Mucosa of descending colon (tissue), 3 donors: ENCODE data around the gene C6orf62. TPM values are rescaled to one million over a fixed set of nuclear protein-coding genes. Genes with fewer than 3 reads are reported as not detected.
"Not testable (repeated sequence)": the region's sequence is repeated elsewhere in the genome, so short reads cannot be mapped to it uniquely, and the experiment has no call there.

Source experiments
- ATAC-seq: fragments of 200-7000 bp; cut with Tn5 transposase; one replicate; pipeline ENCODE4 v1.9.1; 2020; ENCODE audit warnings: mild to moderate bottlenecking, moderate library complexity
- DNase-seq, 3 donors: peaks; one replicate each; pipeline ENCODE4 v3.0.0-alpha.2; 2020
- H3K36me3 ChIP-seq: fragments of 200-600 bp; one replicate; pipeline ENCODE4 v1.8.0; 2021; ENCODE audit warnings: low read depth, mild to moderate bottlenecking
- H3K4me1 ChIP-seq: fragments of 200-600 bp; one replicate; pipeline ENCODE4 v1.8.0; 2021; ENCODE audit warnings: low read depth, mild to moderate bottlenecking
- H3K4me3 ChIP-seq: fragments of 200-600 bp; one replicate; pipeline ENCODE4 v1.8.0; 2021; ENCODE audit warnings: mild to moderate bottlenecking
- H3K9me3 ChIP-seq: fragments of 200-600 bp; one replicate; pipeline ENCODE4 v1.8.0; 2021; ENCODE audit warnings: mild to moderate bottlenecking
- intact Hi-C, 2 donors: fragments of 100-400 bp; cut with DNase I in 1 of 2; cut with micrococcal nuclease in 1 of 2; formaldehyde crosslinking; loops; one replicate each; pipeline versions ENCODE4 v1.11.0 to v1.11.1; 2022; cut with DNase I, micrococcal nuclease
- total RNA-seq, 3 donors: library from RNA; stranded (reverse); fragmentation: NEBNext Ultra II Directional in 2 of 3; extraction: Animal tissue kit (Norgen Biotek cat#: 25700) in 2 of 3; gene quantifications; one replicate each; pipeline versions ENCODE4 v1.2.1 to v1.2.4, GENCODE V29; 2021 to 2023
- TF ChIP-seq, protein P1 (sequence below): fragments of 200-600 bp; IDR thresholded peaks from one replicate; pipeline ENCODE4 v1.8.0; 2022; ENCODE audit warnings: antibody characterized with exemption, mild to moderate bottlenecking
- donor health status: DM: no; HTN: no; CAD: no; lungs with moderate emphysema.
- donor health status: DM: no; HTN: no; CAD: no.
- donor health status: DM: no; HTN: yes; CAD: no.

The C6orf62 gene
- total RNA-seq, 3 donors from 2014 or later, result 70.3 to 85.1 (median 85.1) TPM

DNA sequence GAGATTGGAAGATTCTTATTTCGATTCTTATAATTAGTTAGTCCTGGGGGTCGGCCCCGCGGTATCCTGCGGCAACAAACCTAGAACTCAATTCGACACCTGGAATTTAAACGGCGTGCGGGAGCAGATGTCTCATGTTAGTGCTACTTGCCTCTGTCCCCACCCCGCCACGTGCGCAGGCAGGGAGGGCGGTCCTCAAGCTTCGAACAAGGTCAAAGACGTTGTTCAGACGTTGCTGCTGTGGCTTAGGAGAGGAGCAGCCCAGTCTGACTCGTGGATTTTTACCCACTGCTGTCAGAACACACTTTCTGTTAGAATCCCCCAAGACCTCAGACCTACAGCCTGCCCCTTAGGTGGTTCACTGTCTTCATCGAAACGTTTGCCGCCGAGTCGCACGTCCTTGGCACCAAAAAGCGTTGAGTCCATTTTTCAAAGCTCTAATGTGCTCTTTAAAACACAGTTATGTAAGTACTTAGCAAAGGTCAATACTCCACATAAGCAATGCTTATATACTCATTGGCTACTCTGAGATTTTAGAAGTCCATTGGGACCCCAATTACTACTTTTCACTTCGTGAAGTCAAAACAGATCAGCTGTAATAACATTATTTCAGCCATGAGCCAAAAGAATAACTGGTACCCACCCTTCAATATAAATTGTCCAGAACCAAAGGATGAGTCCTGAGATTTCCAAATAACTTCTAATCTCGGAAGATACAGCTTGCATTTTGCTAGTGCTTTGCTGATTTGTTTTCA is 2.7 kb upstream of the C6orf62 start:
- peaks cover 8% of the 10 kb centered on the region for H3K36me3 ChIP-seq
- intact Hi-C loops, result no loop called here
- ATAC-seq (peak; percentile 65), DNase-seq (peak in 1 of 3 donors; percentile 92)
- no peaks in the 10 kb centered on the region for H3K9me3 ChIP-seq
- H3K4me3 ChIP-seq, result peak overlapping the region; percentile 16
- H3K4me1 ChIP-seq, result peaks cover 13% of the 10 kb centered on the region
- TF ChIP-seq, protein P1, sequence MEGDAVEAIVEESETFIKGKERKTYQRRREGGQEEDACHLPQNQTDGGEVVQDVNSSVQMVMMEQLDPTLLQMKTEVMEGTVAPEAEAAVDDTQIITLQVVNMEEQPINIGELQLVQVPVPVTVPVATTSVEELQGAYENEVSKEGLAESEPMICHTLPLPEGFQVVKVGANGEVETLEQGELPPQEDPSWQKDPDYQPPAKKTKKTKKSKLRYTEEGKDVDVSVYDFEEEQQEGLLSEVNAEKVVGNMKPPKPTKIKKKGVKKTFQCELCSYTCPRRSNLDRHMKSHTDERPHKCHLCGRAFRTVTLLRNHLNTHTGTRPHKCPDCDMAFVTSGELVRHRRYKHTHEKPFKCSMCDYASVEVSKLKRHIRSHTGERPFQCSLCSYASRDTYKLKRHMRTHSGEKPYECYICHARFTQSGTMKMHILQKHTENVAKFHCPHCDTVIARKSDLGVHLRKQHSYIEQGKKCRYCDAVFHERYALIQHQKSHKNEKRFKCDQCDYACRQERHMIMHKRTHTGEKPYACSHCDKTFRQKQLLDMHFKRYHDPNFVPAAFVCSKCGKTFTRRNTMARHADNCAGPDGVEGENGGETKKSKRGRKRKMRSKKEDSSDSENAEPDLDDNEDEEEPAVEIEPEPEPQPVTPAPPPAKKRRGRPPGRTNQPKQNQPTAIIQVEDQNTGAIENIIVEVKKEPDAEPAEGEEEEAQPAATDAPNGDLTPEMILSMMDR, result no peak

DNA sequence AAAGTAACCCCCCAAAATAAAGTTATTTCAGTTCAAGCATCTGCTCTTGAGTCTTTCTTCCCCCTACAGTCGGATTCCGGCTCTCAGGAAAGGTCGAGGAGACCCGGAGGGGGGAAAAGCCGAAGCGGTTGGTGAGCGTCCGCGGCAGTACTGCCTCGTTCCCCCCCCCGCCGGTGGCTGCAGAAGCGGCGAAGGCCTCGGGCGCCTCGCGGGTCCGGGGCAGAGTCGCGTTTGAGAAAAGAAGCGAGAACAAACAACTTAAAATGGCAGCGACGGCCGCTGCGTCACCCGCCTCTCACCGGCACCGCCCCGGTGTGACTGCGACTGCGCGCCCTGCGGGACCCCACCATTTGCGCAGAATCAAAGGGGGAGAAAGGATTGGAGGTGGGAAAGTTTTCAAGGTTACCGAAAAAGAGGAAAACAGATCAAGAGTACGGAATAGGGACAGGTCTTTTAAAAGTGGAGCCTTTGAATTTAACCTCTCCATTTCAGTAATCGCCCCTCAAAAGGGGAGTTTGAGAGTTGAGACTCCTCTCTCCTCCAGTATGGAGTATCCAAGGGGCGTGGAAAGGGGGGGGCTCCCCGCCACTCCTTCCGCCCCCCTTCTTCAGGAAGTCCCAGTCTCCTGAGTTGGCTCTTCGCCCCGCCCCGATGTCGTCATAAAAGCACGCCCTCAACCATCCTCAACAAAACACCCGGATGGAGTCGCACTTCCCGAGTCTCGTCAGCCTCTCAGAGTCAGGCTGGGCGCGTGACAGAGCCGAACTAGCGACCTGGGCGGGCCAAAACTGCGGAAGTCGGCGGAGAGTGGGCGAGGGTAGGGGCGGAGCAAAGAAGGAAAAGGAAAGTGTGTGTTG is 1.9 kb upstream of the C6orf62 start:
- H3K36me3 ChIP-seq, result peaks cover 8% of the 10 kb centered on the region
- H3K4me1 ChIP-seq, result peaks cover 18% of the 10 kb centered on the region
- ATAC-seq (peak; percentile 94), DNase-seq (peak; percentile 100)
- intact Hi-C loops, result no loop called here
- no peaks in the 10 kb centered on the region for H3K9me3 ChIP-seq
- TF ChIP-seq, protein P1, result no peak
- H3K4me3 ChIP-seq, result peak overlapping the region; percentile 95

DNA sequence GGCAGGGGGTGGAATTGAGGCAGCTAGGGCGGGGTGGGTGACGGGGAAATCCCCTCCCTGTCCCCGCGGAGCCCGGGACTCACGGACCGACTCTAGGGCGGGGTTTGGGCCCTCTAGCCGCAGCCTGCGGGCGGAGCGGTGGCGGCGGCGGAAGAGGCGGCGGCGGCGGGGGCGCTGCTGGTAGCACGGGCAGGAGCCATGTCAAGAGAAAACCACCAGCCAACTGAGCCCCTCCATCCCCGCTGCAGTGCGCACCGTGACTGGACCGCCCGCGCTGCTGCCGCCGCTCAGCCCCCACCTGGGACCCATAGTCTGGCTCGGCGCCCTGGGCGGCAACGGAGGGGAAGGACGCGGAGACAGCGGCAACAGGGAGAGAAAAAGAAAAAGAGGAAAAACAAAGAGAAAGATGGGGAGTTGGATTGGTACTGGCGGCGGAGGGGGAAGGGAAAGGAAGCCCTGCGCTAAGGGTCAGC is 1.2 kb upstream of the C6orf62 start:
- H3K36me3 ChIP-seq, result peaks cover 14% of the 10 kb centered on the region
- intact Hi-C loops, result no loop called here
- ATAC-seq, result peak; percentile 49
- TF ChIP-seq, protein P1, result no peak
- no peaks in the 10 kb centered on the region for H3K9me3 ChIP-seq
- DNase-seq, result peak; percentile 65 to 87 (median 83)
- peaks cover 23% of the 10 kb centered on the region for H3K4me1 ChIP-seq
- H3K4me3 ChIP-seq, result peak overlapping the region; percentile 95

DNA sequence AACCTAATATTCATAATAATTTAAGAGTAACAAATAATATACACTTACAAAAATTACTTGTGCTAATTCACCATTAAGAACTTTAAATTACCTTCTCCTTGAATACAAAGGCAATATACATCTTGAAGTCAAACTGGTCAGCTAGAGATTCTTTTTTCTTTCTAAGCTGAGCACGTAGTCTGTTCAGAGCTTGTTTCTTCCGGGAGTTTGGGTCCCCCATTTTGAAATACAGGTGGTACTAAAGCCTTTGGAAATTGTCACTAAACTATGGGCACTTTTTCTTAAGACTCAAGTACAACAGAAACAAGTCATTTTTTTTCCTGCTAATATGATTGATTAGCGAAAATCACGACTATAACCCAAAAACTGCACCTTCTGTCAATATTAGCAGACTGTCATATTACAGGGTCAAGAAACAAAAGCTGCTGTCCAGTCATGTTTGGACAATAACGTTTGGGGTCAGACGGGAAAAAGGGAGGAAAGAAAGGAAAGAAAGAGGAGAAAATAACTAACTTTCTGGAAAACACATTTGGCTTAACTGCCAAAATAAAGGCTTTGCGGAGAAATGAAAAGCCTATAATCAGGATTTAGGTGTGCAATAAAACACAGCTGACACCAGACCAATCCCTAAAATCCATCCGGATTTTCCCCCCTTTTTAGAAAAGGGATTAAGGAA is 367 bp downstream of the C6orf62 start:
- TF ChIP-seq, protein P1, result no peak
- peaks cover 35% of the 10 kb centered on the region for H3K4me1 ChIP-seq

DNA sequence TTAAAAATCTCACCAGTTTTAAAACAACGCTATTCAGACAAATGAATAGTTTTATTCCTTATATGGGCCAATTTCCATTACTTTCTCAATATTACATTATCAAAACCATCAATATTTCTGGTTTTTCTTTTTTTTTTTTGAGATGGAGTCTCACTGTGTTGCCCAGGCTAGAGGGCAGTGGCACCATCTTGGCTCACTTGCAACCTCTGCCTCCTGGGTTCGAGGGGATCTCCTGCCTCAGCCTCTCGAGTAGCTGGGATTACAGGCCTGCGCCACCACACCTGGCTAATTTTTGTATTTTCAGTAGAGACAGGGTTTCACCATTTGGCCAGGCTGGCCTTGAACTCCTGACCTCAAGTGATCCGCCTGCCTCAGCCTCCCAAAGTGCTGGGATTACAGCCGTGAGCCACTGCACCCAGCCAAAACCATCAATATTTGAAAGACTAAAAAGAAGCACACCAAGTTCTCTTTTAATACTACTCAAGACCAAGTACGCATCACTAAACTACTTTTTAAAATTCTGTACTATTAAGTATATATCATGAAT is 2.3 kb downstream of the C6orf62 start:
- DNase-seq, H3K9me3 ChIP-seq, H3K4me3 ChIP-seq, ATAC-seq: not testable (repeated sequence)
- H3K4me1 ChIP-seq, result peaks cover 43% of the 10 kb centered on the region
- intact Hi-C loops, result loop anchor here in 1 of 2 donors (10.0 kb wide), 1 partner anchor 48 kb away; no protein-coding TSS in a partner anchor
- peaks cover 14% of the 10 kb centered on the region for H3K36me3 ChIP-seq

More for the DNA sequence above, 367 bp downstream of the C6orf62 start:
- intact Hi-C loops, result loop anchor here in 1 of 2 donors (10.0 kb wide), 1 partner anchor 46 kb away; no protein-coding TSS in a partner anchor
- ATAC-seq, result no peak
- Histone ChIP-seq H3K36me3 (peaks cover 14% of the 10 kb centered on the region), H3K4me3 (no peak overlapping the region), H3K9me3 (no peaks in the 10 kb centered on the region)
- no peak for DNase-seq
